ENCODE results near the gene PTPRT.

DNA sequence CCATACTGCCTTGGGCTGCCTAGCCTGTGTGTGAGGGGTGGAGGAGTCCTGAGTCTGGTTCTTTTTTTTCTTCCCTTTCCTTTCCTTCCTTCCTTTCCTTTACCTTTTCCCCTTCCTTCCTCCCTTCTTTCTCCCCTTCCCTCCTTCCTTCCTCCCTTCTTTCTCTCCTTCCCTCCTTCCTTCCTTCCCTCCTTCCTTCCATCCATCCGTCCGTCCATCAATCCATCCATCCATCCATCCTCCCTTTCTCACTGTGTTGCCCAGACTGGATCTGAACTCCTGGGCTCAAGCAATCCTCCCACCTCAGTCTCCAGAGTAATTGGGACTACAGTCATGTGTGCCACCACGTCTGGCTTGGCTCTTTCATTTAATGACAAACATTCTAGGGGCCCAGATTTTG, 820.8 kb downstream of the PTPRT start:
- TF ChIP-seq, protein P1, sequence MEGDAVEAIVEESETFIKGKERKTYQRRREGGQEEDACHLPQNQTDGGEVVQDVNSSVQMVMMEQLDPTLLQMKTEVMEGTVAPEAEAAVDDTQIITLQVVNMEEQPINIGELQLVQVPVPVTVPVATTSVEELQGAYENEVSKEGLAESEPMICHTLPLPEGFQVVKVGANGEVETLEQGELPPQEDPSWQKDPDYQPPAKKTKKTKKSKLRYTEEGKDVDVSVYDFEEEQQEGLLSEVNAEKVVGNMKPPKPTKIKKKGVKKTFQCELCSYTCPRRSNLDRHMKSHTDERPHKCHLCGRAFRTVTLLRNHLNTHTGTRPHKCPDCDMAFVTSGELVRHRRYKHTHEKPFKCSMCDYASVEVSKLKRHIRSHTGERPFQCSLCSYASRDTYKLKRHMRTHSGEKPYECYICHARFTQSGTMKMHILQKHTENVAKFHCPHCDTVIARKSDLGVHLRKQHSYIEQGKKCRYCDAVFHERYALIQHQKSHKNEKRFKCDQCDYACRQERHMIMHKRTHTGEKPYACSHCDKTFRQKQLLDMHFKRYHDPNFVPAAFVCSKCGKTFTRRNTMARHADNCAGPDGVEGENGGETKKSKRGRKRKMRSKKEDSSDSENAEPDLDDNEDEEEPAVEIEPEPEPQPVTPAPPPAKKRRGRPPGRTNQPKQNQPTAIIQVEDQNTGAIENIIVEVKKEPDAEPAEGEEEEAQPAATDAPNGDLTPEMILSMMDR (conservative IDR thresholded peaks at IDR 0.05; ENCODE audit: low read depth in 2 of 2), result no peak
- TF ChIP-seq, protein P2, sequence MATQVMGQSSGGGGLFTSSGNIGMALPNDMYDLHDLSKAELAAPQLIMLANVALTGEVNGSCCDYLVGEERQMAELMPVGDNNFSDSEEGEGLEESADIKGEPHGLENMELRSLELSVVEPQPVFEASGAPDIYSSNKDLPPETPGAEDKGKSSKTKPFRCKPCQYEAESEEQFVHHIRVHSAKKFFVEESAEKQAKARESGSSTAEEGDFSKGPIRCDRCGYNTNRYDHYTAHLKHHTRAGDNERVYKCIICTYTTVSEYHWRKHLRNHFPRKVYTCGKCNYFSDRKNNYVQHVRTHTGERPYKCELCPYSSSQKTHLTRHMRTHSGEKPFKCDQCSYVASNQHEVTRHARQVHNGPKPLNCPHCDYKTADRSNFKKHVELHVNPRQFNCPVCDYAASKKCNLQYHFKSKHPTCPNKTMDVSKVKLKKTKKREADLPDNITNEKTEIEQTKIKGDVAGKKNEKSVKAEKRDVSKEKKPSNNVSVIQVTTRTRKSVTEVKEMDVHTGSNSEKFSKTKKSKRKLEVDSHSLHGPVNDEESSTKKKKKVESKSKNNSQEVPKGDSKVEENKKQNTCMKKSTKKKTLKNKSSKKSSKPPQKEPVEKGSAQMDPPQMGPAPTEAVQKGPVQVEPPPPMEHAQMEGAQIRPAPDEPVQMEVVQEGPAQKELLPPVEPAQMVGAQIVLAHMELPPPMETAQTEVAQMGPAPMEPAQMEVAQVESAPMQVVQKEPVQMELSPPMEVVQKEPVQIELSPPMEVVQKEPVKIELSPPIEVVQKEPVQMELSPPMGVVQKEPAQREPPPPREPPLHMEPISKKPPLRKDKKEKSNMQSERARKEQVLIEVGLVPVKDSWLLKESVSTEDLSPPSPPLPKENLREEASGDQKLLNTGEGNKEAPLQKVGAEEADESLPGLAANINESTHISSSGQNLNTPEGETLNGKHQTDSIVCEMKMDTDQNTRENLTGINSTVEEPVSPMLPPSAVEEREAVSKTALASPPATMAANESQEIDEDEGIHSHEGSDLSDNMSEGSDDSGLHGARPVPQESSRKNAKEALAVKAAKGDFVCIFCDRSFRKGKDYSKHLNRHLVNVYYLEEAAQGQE (IDR thresholded peaks at IDR 0.05; ENCODE audit: unreplicated experiment), result no peak
- no peak for TF ChIP-seq POLR2AphosphoS5 (IDR thresholded peaks at IDR 0.05; ENCODE audit: low read depth)
- TF ChIP-seq EZH2 (IDR thresholded peaks at IDR 0.05; ENCODE audit: low read depth, unreplicated experiment), result no peak
- TF ChIP-seq ZNF331 (CRISPR knock-in tag; IDR thresholded peaks at IDR 0.05; ENCODE audit: low read depth), result no peak
- TF ChIP-seq CREB1 (CRISPR knock-in tag; IDR thresholded peaks at IDR 0.05; ENCODE audit: low read depth), result no peak
- no peak for TF ChIP-seq JUNB (IDR thresholded peaks at IDR 0.05; ENCODE audit: unreplicated experiment)
- TF ChIP-seq EZH2phosphoT487 (IDR thresholded peaks at IDR 0.05; ENCODE audit: unreplicated experiment), result no peak
- TF ChIP-seq ZNF114 (CRISPR knock-in tag; IDR thresholded peaks at IDR 0.05), result no peak
